GM21723 (cell line): ENCODE measurements around the gene HSPA8.
"Not testable (repeated sequence)": the region's sequence is repeated elsewhere in the genome, so short reads cannot be mapped to it uniquely, and the experiment has no call there.

Source experiments
- ATAC-seq: cut with Tn5 transposase; IDR thresholded peaks from one replicate; pipeline ENCODE4 v1.9.1; 2021; ENCODE audit warnings: mild to moderate bottlenecking, moderate library complexity; ENCODE audit not compliant: unreplicated experiment

The HSPA8 gene

GRCh38 chr11:123061403-123062157 is at the start of gene HSPA8:
HSPA8 (minus strand) TSS chr11:123062136; CDS start chr11:123061324, 812 bp downstream.
- peak; percentile 16 for ATAC-seq

GRCh38 chr11:123111465-123111864 is 49.5 kb upstream of the HSPA8 start:
- no peak for ATAC-seq

GRCh38 chr11:123110397-123110796 is 48.5 kb upstream of the HSPA8 start:
- ATAC-seq: no peak

GRCh38 chr11:123107945-123108495 is 46.1 kb upstream of the HSPA8 start:
- no peak for ATAC-seq

GRCh38 chr11:123104697-123105096 is 42.8 kb upstream of the HSPA8 start:
- ATAC-seq: no peak

GRCh38 chr11:123103326-123103980 is 41.5 kb upstream of the HSPA8 start:
- no peak for ATAC-seq

GRCh38 chr11:123100379-123101085 is 38.6 kb upstream of the HSPA8 start:
- ATAC-seq: no peak

GRCh38 chr11:123098990-123099389 is 37.1 kb upstream of the HSPA8 start:
- no peak for ATAC-seq

GRCh38 chr11:123093739-123094138 is 31.8 kb upstream of the HSPA8 start:
- ATAC-seq: no peak

GRCh38 chr11:123091506-123091905 is 29.6 kb upstream of the HSPA8 start:
- no peak for ATAC-seq

- not testable (repeated sequence) for ATAC-seq
Measured at GRCh38 chr11:123090168-123090567, 28.2 kb upstream of the HSPA8 start.

GRCh38 chr11:123088896-123089295 is 27.0 kb upstream of the HSPA8 start:
- ATAC-seq: not testable (repeated sequence)

GRCh38 chr11:123087657-123088056 is 25.7 kb upstream of the HSPA8 start:
- ATAC-seq: peak; percentile 96

GRCh38 chr11:123086305-123086704 is 24.4 kb upstream of the HSPA8 start:
- no peak for ATAC-seq

- ATAC-seq: no peak
Measured at GRCh38 chr11:123085497-123085896, 23.6 kb upstream of the HSPA8 start.

GRCh38 chr11:123084454-123084853 is 22.5 kb upstream of the HSPA8 start:
- no peak for ATAC-seq

GRCh38 chr11:123083623-123084029 is 21.7 kb upstream of the HSPA8 start:
- no peak for ATAC-seq

- no peak for ATAC-seq
Measured at GRCh38 chr11:123082977-123083376, 21.0 kb upstream of the HSPA8 start.

- no peak for ATAC-seq
Measured at GRCh38 chr11:123080015-123080414, 18.1 kb upstream of the HSPA8 start.

GRCh38 chr11:123076484-123076883 is 14.5 kb upstream of the HSPA8 start:
- no peak for ATAC-seq

- ATAC-seq: no peak
Measured at GRCh38 chr11:123073343-123074057, 11.6 kb upstream of the HSPA8 start.
